Smooth muscle cell (in vitro differentiated cells): ENCODE data around the gene SRC. TPM values are rescaled to one million over a fixed set of nuclear protein-coding genes. Genes with fewer than 3 reads are reported as not detected.

Experiments used
- DNase-seq: peaks from one replicate; lab custom pipeline; 2025; ENCODE audit not compliant: unreplicated experiment; lab: John Stamatoyannopoulos, UW
- H2AFZ ChIP-seq: fragments of 200-600 bp; sonication (generic); 2 replicates; pipeline ENCODE4 v1.6.0; 2016; ENCODE audit warnings: antibody characterized with exemption, low read depth, mild to moderate bottlenecking
- H3F3A ChIP-seq: fragments of 200-600 bp; sonication (generic); 2 replicates; pipeline ENCODE4 v1.6.0; 2017; ENCODE audit warnings: antibody characterized with exemption, low read depth
- H3K27ac ChIP-seq: fragments of 200-600 bp; sonication (generic); 2 replicates; pipeline ENCODE4 v1.5.1; 2016; ENCODE audit warnings: low read depth, mild to moderate bottlenecking
- H3K27me3 ChIP-seq: fragments of 200-600 bp; sonication (generic); 2 replicates; pipeline ENCODE4 v1.6.1; 2016; ENCODE audit warnings: low read depth, mild to moderate bottlenecking
- H3K36me3 ChIP-seq: fragments of 200-600 bp; sonication (generic); 2 replicates; pipeline ENCODE4 v1.5.1; 2016; ENCODE audit warnings: low read depth
- H3K4me1 ChIP-seq: fragments of 200-600 bp; sonication (generic); 2 replicates; pipeline ENCODE4 v1.5.1; 2016; ENCODE audit warnings: low read depth
- H3K4me2 ChIP-seq: fragments of 200-600 bp; sonication (generic); 2 replicates; pipeline ENCODE4 v1.6.0; 2016; ENCODE audit warnings: mild to moderate bottlenecking
- H3K4me3 ChIP-seq: fragments of 200-600 bp; sonication (generic); 2 replicates; pipeline ENCODE4 v1.5.1; 2016; ENCODE audit warnings: mild to moderate bottlenecking
- H3K79me2 ChIP-seq: fragments of 200-600 bp; sonication (generic); 2 replicates; pipeline ENCODE4 v1.6.0; 2016; ENCODE audit warnings: low read depth, mild to moderate bottlenecking
- H3K9ac ChIP-seq: fragments of 200-600 bp; sonication (generic); 2 replicates; pipeline ENCODE4 v1.6.0; 2016; ENCODE audit warnings: low read depth
- H3K9me3 ChIP-seq: fragments of 200-600 bp; sonication (generic); replicated peaks from 2 replicates; pipeline ENCODE4 v1.5.1; 2016; ENCODE audit warnings: low read depth
- H4K20me1 ChIP-seq: fragments of 200-600 bp; sonication (generic); 2 replicates; pipeline ENCODE4 v1.6.0; 2016; ENCODE audit warnings: low read depth
- CTCF ChIP-seq: fragments of 200-600 bp; sonication (generic); IDR thresholded peaks from 2 replicates; pipeline ENCODE4 v1.5.1; 2017; ENCODE audit warnings: borderline replicate concordance, mild to moderate bottlenecking, antibody characterized with exemption; ENCODE audit not compliant: insufficient read depth, poor library complexity, severe bottlenecking
- WGBS: methylation state at CpG from one replicate; pipeline ENCODE4 v1.1.7; 2016; ENCODE audit warnings: low lambda C conversion rate; 5-methylcytosine and 5-hydroxymethylcytosine counted together
- polyA plus RNA-seq: library from polyadenylated mRNA; unstranded; fragments of >200 nt; fragmentation: Nextera tagmentation; extraction: Ambion mirVana; gene quantifications from 2 replicates; pipeline ENCODE4 v1.2.1, GENCODE V29; 2016
- total RNA-seq: library from RNA; depleted of rRNA; stranded (reverse); fragments of >200 nt; gene quantifications from 2 replicates; pipeline ENCODE4 v1.2.3, GENCODE V29; 2014

The SRC gene
- total and polyA plus RNA-seq, 2 experiments from 2014 or later: 26.0 to 36.5 TPM

GRCh38 chr20:37349517-37350491, 3.9 kb downstream of the SRC start:
- H3K79me2 ChIP-seq: peaks cover 94% of the 10 kb centered on the region
- H3K9ac ChIP-seq: no peak overlapping the region
- H3K27ac ChIP-seq: peak overlapping the region; percentile 59
- TF ChIP-seq CTCF: no peak
- H3K4me1 ChIP-seq: peaks cover 6% of the 10 kb centered on the region
- H3F3A ChIP-seq: no peaks in the 10 kb centered on the region
- no peaks in the 10 kb centered on the region for H3K9me3 ChIP-seq
- no peak overlapping the region for H3K4me3 ChIP-seq
- no peak overlapping the region for H2AFZ ChIP-seq
- H4K20me1 ChIP-seq: peaks cover 81% of the 10 kb centered on the region
- H3K4me2 ChIP-seq: no peak overlapping the region
- WGBS: 80% methylated on average over 16 of the region's 16 CpGs
- no peaks in the 10 kb centered on the region for H3K27me3 ChIP-seq
- no peak for DNase-seq
- H3K36me3 ChIP-seq: no peaks in the 10 kb centered on the region

GRCh38 chr20:37350649-37351574, 5.0 kb downstream of the SRC start:
- peaks cover 100% of the 10 kb centered on the region for H3K79me2 ChIP-seq
- H3K9ac ChIP-seq: no peak overlapping the region
- no peaks in the 10 kb centered on the region for H3K27me3 ChIP-seq
- H2AFZ ChIP-seq: no peak overlapping the region
- WGBS: 87% methylated on average over 7 of the region's 7 CpGs
- no peaks in the 10 kb centered on the region for H3K9me3 ChIP-seq
- peak overlapping the region; percentile 59 for H3K27ac ChIP-seq
- no peaks in the 10 kb centered on the region for H3F3A ChIP-seq
- DNase-seq: no peak
- H4K20me1 ChIP-seq: peaks cover 93% of the 10 kb centered on the region
- no peaks in the 10 kb centered on the region for H3K36me3 ChIP-seq
- no peak overlapping the region for H3K4me3 ChIP-seq
- H3K4me2 ChIP-seq: no peak overlapping the region
- peaks cover 6% of the 10 kb centered on the region for H3K4me1 ChIP-seq
- TF ChIP-seq CTCF: no peak

DNA sequence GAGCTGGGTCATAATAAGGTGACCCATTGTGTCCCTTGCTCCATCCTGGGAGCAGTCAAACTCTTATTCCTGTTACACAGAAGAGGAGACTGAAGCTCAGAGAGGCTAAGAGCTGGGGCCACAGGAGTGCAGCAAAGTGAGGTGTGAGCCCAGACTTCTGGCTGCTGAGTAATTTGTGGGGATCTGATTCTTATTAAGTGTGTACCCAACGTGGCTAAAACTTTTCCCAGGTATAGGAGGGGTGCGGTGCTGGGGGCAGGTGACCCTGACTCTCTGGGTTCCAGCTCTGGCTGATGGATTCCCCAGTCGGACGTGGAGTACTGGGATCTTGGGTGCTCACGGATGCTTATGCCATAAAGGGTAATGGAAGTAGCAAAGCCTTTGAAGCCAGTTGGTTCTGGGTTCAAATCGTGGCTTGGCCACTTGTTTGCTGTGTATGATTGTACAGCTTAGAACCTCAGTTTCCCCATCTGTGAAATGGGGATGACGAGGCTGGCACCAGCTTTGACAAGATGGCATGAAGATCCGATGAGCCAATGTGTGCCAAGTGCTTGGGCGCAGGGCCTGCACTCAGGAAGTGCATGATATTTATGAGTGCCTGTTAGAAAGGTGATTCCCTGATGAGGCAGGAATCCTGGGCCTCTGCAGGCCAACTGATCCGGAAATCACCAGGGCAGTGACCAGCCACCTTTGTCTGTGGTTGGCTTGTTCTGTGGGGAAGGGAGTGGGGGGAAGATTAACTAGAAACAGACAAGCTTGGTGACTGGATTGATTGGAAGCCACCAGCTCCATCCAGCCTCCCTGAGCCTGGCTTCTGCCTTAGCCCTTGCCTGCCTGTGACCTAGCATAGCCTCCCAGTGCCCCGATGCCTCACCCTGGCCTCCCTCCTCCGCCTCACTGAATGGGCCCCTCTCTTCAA, 6.0 kb downstream of the SRC start:
- peaks cover 100% of the 10 kb centered on the region for H3K79me2 ChIP-seq

More for the DNA sequence above, 6.0 kb downstream of the SRC start:
- Histone ChIP-seq H3K9me3 (no peaks in the 10 kb centered on the region), H3K27ac (peak overlapping the region; percentile 2), H3K36me3 (no peaks in the 10 kb centered on the region), H3K4me1 (peaks cover 5% of the 10 kb centered on the region), H3K4me2 (no peak overlapping the region), H4K20me1 (peaks cover 100% of the 10 kb centered on the region), H3F3A (no peaks in the 10 kb centered on the region), H2AFZ (no peak overlapping the region), H3K4me3 (no peak overlapping the region), H3K27me3 (no peaks in the 10 kb centered on the region), H3K9ac (no peak overlapping the region)
- TF ChIP-seq CTCF: no peak
- WGBS: 92% methylated on average over 12 of the region's 12 CpGs
- no peak for DNase-seq
